Left lung (tissue), 8 donors: ENCODE measurements around the gene KRT8. TPM values are rescaled to one million over a fixed set of nuclear protein-coding genes. Genes with fewer than 3 reads are reported as not detected.

Source experiments
- polyA plus RNA-seq, 6 donors: library from polyadenylated mRNA; unstranded; fragments of 120-200 nt; gene quantifications; one replicate each; pipeline ENCODE4 v1.2.1, GENCODE V29; 2013; ENCODE audit not compliant: insufficient read length in 6 of 6
- total RNA-seq, 2 donors: library from RNA; stranded (reverse); fragmentation: NEBNext Ultra II Directional; extraction: Animal tissue kit (Norgen Biotek cat#: 25700); gene quantifications; one replicate each; pipeline ENCODE4 v1.2.1, GENCODE V29; 2021
- donor health status: DM: no; HTN: yes; CAD: no.
- donor health status: DM: no; HTN: no; CAD: no.

The KRT8 gene
- total and polyA plus RNA-seq, 8 donors = 159 to 1,126 (median 207) TPM

Other genes with a start within 250 kb of the KRT8 start
- under 1 TPM in 1 of 2 donors, not detected in 1; 0.64 TPM for gene KRT1, start 224.7 kb downstream of the KRT8 start, total RNA-seq
- under 1 TPM; 0.33 to 0.95 (median 0.48) TPM for gene KRT1, start 224.7 kb downstream of the KRT8 start, polyA plus RNA-seq
- not detected for gene KRT77, start 201.6 kb downstream of the KRT8 start, total RNA-seq
- not detected for gene KRT77, start 201.6 kb downstream of the KRT8 start, polyA plus RNA-seq
- not detected for gene KRT76, start 127.7 kb downstream of the KRT8 start, total RNA-seq
- gene KRT76, start 127.7 kb downstream of the KRT8 start, polyA plus RNA-seq = not detected
- not detected for gene KRT3, start 109.0 kb downstream of the KRT8 start, total RNA-seq
- not detected for gene KRT3, start 109.0 kb downstream of the KRT8 start, polyA plus RNA-seq
- 1 to 10 TPM in 1 of 2 donors, under 1 TPM in 1; 0.47 to 9.4 TPM for gene KRT4, start 91.0 kb downstream of the KRT8 start, total RNA-seq
- 1 to 10 TPM; 1.2 to 6.1 (median 2.6) TPM for gene KRT4, start 91.0 kb downstream of the KRT8 start, polyA plus RNA-seq
- under 1 TPM; 0.32 to 0.58 TPM for gene KRT79, start 70.8 kb downstream of the KRT8 start, total RNA-seq
- not detected for gene KRT79, start 70.8 kb downstream of the KRT8 start, polyA plus RNA-seq
- not detected for gene KRT78, start 56.1 kb downstream of the KRT8 start, total RNA-seq
- gene KRT78, start 56.1 kb downstream of the KRT8 start, polyA plus RNA-seq = under 1 TPM in 3 of 6 donors, not detected in 3; 0.14 to 0.21 (median 0.14) TPM
- gene KRT18, start 44.0 kb upstream of the KRT8 start, total RNA-seq = 100 to 1,000 TPM; 447 to 667 TPM
- gene KRT18, start 44.0 kb upstream of the KRT8 start, polyA plus RNA-seq = 100 to 1,000 TPM; 104 to 155 (median 118) TPM
- gene EIF4B, start 101.4 kb upstream of the KRT8 start, total RNA-seq = 100 to 1,000 TPM; 326 to 378 TPM
- 100 to 1,000 TPM; 447 to 581 (median 554) TPM for gene EIF4B, start 101.4 kb upstream of the KRT8 start, polyA plus RNA-seq
- 100 to 1,000 TPM; 112 to 129 TPM for gene TNS2, start 145.0 kb upstream of the KRT8 start, total RNA-seq
- gene TNS2, start 145.0 kb upstream of the KRT8 start, polyA plus RNA-seq = 100 to 1,000 TPM; 101 to 164 (median 117) TPM
- gene SPRYD3, start 174.3 kb upstream of the KRT8 start, total RNA-seq = 10 to 100 TPM; 36.4 to 41.4 TPM
- gene SPRYD3, start 174.3 kb upstream of the KRT8 start, polyA plus RNA-seq = 10 to 100 TPM; 14.2 to 19.3 (median 17.0) TPM
- gene IGFBP6, start 192.6 kb upstream of the KRT8 start, total RNA-seq = 10 to 100 TPM; 25.4 to 29.1 TPM
- 10 to 100 TPM; 15.4 to 23.8 (median 22.2) TPM for gene IGFBP6, start 192.6 kb upstream of the KRT8 start, polyA plus RNA-seq
- gene SOAT2, start 198.4 kb upstream of the KRT8 start, total RNA-seq = not detected
- gene SOAT2, start 198.4 kb upstream of the KRT8 start, polyA plus RNA-seq = under 1 TPM; 0.13 to 0.42 (median 0.19) TPM